Testis (tissue), 3 donors: Measurements from ENCODE around the gene SERBP1. TPM values are rescaled to one million over a fixed set of nuclear protein-coding genes. Genes with fewer than 3 reads are reported as not detected.
"Not testable (repeated sequence)": the region's sequence is repeated elsewhere in the genome, so short reads cannot be mapped to it uniquely, and the experiment has no call there.

Source experiments
- DNase-seq: peaks from one replicate; pipeline ENCODE4 v3.0.0-alpha.2; 2019
- H3K27ac ChIP-seq, 2 donors: fragments of 200-600 bp; sonication (generic); one replicate each; pipeline ENCODE4 v1.5.1; 2019
- H3K27me3 ChIP-seq: fragments of 200-600 bp; sonication (generic); one replicate; pipeline ENCODE4 v1.5.1; 2019
- H3K36me3 ChIP-seq: fragments of 200-600 bp; sonication (generic); one replicate; pipeline ENCODE4 v1.5.1; 2017; ENCODE audit warnings: low read depth; ENCODE audit errors: missing control alignments
- H3K4me1 ChIP-seq: fragments of 200-600 bp; sonication (generic); one replicate; pipeline ENCODE4 v1.5.1; 2019
- H3K4me3 ChIP-seq, 2 donors: fragments of 200-600 bp; sonication (generic); one replicate each; pipeline ENCODE4 v1.5.1; 2017 to 2019
- H3K9me3 ChIP-seq: fragments of 200-600 bp; sonication (generic); one replicate; pipeline ENCODE4 v1.5.1; 2017
- CTCF ChIP-seq, 3 experiments: fragments of 450-650 bp in 2 of 3; fragments of 200-600 bp in 1 of 3; sonication (generic) in 1 of 3; IDR thresholded peaks; one replicate each; pipeline ENCODE4 v1.5.1; 2016 to 2019; ENCODE audit warnings: antibody characterized with exemption in 3 of 3, mild to moderate bottlenecking in 2 of 3, moderate library complexity in 1 of 3
- POLR2A ChIP-seq: fragments of 450-650 bp; IDR thresholded peaks from one replicate; pipeline ENCODE4 v1.6.1; 2017; ENCODE audit warnings: antibody characterized with exemption, mild to moderate bottlenecking, moderate library complexity
- WGBS, 2 donors: methylation state at CpG; one replicate each; pipeline ENCODE4 v1.1.5; 2018; 5-methylcytosine and 5-hydroxymethylcytosine counted together
- intact Hi-C: fragments of 100-400 bp; cut with DNase I; formaldehyde crosslinking; loops from one replicate; pipeline ENCODE4 v1.15.1; 2023; ENCODE audit warnings: low total_unique reads
- polyA plus RNA-seq: library from polyadenylated mRNA; stranded (reverse); fragments of 350-450 nt; fragmentation: Illumina TruSeq; extraction: RNeasy Lipid Tissue Mini Kit (QIAGEN cat#74804); gene quantifications from one replicate; pipeline ENCODE4 v1.2.3, GENCODE V29; 2014; ENCODE audit warnings: low read depth, low replicate concordance; ENCODE audit not compliant: insufficient read depth
- total RNA-seq, 2 donors: library from RNA; depleted of rRNA; stranded (reverse); fragments of >200 nt; gene quantifications; one replicate each; pipeline ENCODE4 v1.2.3, GENCODE V29; 2016

The SERBP1 gene
- total and polyA plus RNA-seq, 3 donors from 2014 or later: 180 to 237 (median 185) TPM

GRCh38 chr1:67405473-67406245 is 24.5 kb downstream of the SERBP1 start:
- no peaks in the 10 kb centered on the region for H3K36me3 ChIP-seq
- H3K4me3 ChIP-seq: no peak overlapping the region
- intact Hi-C loops: no loop called here
- peak overlapping the region in 1 of 2 donors; percentile 31 for H3K27ac ChIP-seq
- no peaks in the 10 kb centered on the region for H3K4me1 ChIP-seq
- no peaks in the 10 kb centered on the region for H3K27me3 ChIP-seq
- WGBS, 2 donors: 59 to 67% methylated on average over 3 of the region's 3 CpGs
- DNase-seq: no peak
- TF ChIP-seq CTCF (IDR thresholded peaks at IDR 0.05) (no peak), POLR2A (no peak)
- no peaks in the 10 kb centered on the region for H3K9me3 ChIP-seq

DNA sequence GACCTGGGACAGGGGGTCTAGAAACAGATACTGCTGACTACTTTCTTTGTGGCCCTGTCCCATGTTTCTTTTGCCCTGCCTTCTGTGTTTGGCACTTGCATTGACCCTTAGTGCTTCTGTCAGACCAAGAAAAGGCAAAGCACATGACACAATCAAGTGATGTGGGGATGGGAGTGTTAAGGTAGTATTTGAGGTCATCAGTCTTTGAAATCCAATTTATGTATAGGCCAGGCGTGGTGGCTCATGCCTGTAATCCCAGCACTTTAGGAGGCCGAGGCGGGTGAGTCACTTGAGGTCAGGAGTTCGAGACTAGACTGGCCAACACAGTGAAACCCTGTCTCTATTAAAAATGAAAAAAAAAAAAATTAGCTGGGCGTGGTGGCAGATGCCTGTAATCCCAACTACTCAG is 26.0 kb downstream of the SERBP1 start:
- intact Hi-C loops: no loop called here
- Histone ChIP-seq H3K4me1 (no peaks in the 10 kb centered on the region), H3K36me3 (no peaks in the 10 kb centered on the region), H3K9me3 (no peaks in the 10 kb centered on the region), H3K27ac (no peak overlapping the region), H3K27me3 (no peaks in the 10 kb centered on the region), H3K4me3 (no peak overlapping the region)
- TF ChIP-seq CTCF (IDR thresholded peaks at IDR 0.05): no peak
- no peak for TF ChIP-seq POLR2A
- DNase-seq: no peak
- 76 to 84% methylated on average over 5 of the region's 5 CpGs for WGBS, 2 donors

DNA sequence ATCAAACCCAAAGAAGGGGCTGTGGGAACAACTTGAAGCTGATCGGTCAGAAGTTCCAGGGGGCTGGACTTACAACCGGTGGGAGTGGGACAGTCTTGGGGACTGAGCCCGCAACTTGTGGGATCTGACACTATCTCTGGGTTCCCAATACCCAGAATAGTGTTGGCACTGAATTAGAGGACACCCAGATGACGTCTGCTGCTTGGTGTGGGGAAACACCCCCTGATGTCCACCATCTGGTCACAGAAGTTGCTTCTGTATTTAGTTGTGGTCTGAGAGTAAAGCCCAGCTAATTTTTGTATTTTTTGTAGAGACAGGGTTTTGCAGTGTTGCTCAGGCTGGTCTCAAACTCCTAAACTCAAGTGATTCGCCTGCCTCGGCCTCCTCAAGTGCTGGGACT is 28.8 kb downstream of the SERBP1 start:
- Histone ChIP-seq H3K36me3 (no peaks in the 10 kb centered on the region), H3K27me3 (no peaks in the 10 kb centered on the region), H3K4me1 (no peaks in the 10 kb centered on the region), H3K4me3 (no peak overlapping the region), H3K9me3 (no peaks in the 10 kb centered on the region), H3K27ac (no peak overlapping the region)
- intact Hi-C loops: no loop called here
- WGBS, 2 donors: 88 to 90% methylated on average over 6 of the region's 6 CpGs
- no peak for DNase-seq
- TF ChIP-seq POLR2A: no peak
- no peak for TF ChIP-seq CTCF (IDR thresholded peaks at IDR 0.05)

DNA sequence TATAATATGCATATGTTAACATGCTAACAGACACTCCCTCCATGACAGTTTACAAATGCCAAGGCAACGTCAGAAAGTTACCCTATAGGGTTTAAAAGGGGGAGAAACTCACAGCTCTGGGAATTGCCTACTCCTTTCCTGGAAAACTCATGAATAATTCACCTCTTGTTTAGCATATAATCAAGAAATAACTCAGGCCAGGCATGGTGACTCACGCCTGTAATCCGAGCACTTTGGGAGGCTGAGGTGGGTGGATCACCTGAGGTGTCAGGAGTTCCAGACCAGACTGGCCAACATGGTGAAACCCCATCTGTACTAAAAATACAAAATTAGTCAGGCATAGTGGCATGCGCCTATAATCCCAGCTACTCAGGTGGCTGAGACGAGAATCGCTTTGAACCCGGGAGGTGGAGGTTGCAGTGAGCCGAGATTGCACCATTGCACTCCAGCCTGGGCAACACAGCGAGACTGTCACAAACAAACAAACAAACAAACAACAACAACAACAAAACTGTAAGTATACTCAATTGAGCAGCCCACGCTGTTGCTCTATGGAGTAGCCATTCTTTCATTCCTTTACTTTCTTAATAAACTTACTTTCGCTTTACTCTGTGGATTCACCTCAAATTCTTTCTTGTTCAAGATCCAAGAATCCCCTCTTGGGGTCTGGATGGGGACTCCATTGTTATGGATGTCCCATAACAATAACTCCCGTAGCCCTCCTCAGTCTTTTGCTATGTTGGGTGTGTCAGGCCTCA is 30.0 kb downstream of the SERBP1 start:
- H3K27ac ChIP-seq, DNase-seq, intact Hi-C loops: not testable (repeated sequence)

DNA sequence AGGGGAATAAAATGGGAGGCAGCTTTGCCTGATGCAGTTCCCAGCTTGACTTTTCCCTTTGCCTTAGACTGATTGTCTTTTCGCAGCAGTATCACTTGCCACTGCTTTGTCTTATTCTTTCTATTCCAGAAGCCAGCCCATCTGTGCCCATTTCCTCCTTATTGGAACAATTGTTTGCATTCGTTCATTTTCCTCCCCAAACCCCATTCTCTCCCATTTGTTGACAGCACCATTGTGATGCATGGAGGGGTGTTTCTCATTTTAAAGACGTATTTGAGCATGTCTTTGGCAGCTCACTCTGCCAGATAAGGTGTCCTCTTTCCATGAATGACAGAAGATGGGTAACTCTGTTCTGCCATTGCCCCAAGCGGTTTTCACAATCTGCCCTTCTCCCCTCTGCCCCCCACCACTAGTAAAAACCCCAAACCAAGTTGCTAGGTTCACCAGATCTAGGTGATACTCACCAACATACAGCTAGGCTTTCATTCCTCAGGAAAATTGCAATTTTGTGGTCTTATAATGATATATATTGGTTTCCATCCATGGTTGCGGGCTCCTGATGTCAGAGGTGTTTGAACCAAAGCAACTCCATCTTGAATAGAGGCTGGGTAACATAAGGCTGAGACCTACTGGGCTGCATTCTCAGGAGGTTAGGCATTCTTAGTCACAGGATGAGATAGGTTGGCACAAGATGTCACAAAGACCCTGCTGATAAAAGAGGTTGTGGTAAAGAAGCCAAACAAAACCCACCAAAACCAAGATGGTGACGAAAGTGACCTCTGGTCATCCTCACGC is 30.8 kb downstream of the SERBP1 start:
- H3K4me1 ChIP-seq: no peaks in the 10 kb centered on the region
- no peaks in the 10 kb centered on the region for H3K9me3 ChIP-seq
- WGBS, 2 donors: 78 to 86% methylated on average over 7 of the region's 7 CpGs
- intact Hi-C loops: no loop called here
- no peak for DNase-seq
- no peaks in the 10 kb centered on the region for H3K36me3 ChIP-seq
- H3K4me3 ChIP-seq: no peak overlapping the region
- TF ChIP-seq POLR2A (no peak), CTCF (IDR thresholded peaks at IDR 0.05) (no peak)
- no peak overlapping the region for H3K27ac ChIP-seq
- no peaks in the 10 kb centered on the region for H3K27me3 ChIP-seq

More for the DNA sequence above, 30.0 kb downstream of the SERBP1 start:
- H3K36me3 ChIP-seq, H3K27me3 ChIP-seq, H3K9me3 ChIP-seq, H3K4me3 ChIP-seq, H3K4me1 ChIP-seq: not testable (repeated sequence)
- WGBS, 2 donors: 83 to 86% methylated on average over 12 of the region's 12 CpGs
